KMS-11 (cell line): Measurements from ENCODE around the gene SLBP.

Experiments
- H2AFZ ChIP-seq: fragments of 200-600 bp; sonication (generic); 2 replicates; pipeline ENCODE4 v1.6.1; 2016; ENCODE audit warnings: antibody characterized with exemption, mixed run types, low read depth
- H3K27ac ChIP-seq: fragments of 200-600 bp; sonication (generic); 2 replicates; pipeline ENCODE4 v1.6.1; 2016; ENCODE audit warnings: mild to moderate bottlenecking, mixed run types
- H3K27me3 ChIP-seq: fragments of 200-600 bp; sonication (generic); 2 replicates; pipeline ENCODE4 v1.6.1; 2017; ENCODE audit warnings: mild to moderate bottlenecking, low read depth, mixed run types, moderate library complexity; ENCODE audit not compliant: insufficient read depth
- H3K36me3 ChIP-seq: fragments of 200-600 bp; sonication (generic); 2 replicates; pipeline ENCODE4 v1.6.1; 2017; ENCODE audit warnings: mild to moderate bottlenecking, mixed run types; ENCODE audit not compliant: insufficient read depth
- H3K4me1 ChIP-seq: fragments of 200-600 bp; sonication (generic); 2 replicates; pipeline ENCODE4 v1.6.1; 2016; ENCODE audit warnings: mild to moderate bottlenecking, low read depth, mixed run types; ENCODE audit not compliant: poor library complexity, severe bottlenecking
- H3K4me2 ChIP-seq: fragments of 200-600 bp; sonication (generic); 2 replicates; pipeline ENCODE4 v1.7.0; 2016; ENCODE audit warnings: mild to moderate bottlenecking, mixed run types
- H3K4me3 ChIP-seq: fragments of 200-600 bp; sonication (generic); IDR thresholded peaks from 2 replicates; pipeline ENCODE4 v1.6.1; 2017; ENCODE audit warnings: low read depth, low read length, mixed read lengths; ENCODE audit not compliant: insufficient read depth
- H3K79me2 ChIP-seq: fragments of 200-600 bp; sonication (generic); 2 replicates; pipeline ENCODE4 v1.6.1; 2016; ENCODE audit warnings: low read depth, mixed run types; ENCODE audit not compliant: insufficient read depth
- H3K9ac ChIP-seq: fragments of 200-600 bp; sonication (generic); 2 replicates; pipeline ENCODE4 v1.6.1; 2016; ENCODE audit warnings: mild to moderate bottlenecking, mixed run types
- H4K20me1 ChIP-seq: fragments of 200-600 bp; sonication (generic); 2 replicates; pipeline ENCODE4 v1.6.1; 2016; ENCODE audit warnings: mild to moderate bottlenecking, mixed run types; ENCODE audit not compliant: insufficient read depth
- CTCF ChIP-seq: fragments of 200-600 bp; sonication (generic); conservative IDR thresholded peaks from 2 replicates; pipeline ENCODE4 v1.6.1; 2017; ENCODE audit warnings: low read depth, mild to moderate bottlenecking, antibody characterized with exemption, low read length, moderate library complexity, mixed read lengths

Gene SLBP

GRCh38 chr4:1712216-1713002 is at the start of gene SLBP:
Gene SLBP, minus strand, starts transcription at chr4:1712319. Its CDS starts 131 bp downstream, at chr4:1712188.
- Histone ChIP-seq H2AFZ (peak within 1 kb of the TSS; percentile 41; the same call in 1 of the 2 replicates), H3K36me3 (no peaks in the 10 kb centered on the region), H3K27me3 (no peaks in the 10 kb centered on the region), H3K79me2 (peaks cover 66% of the 10 kb centered on the region), H3K4me1 (peaks cover 28% of the 10 kb centered on the region), H3K9ac (peak within 1 kb of the TSS; percentile 92), H3K27ac (peak within 1 kb of the TSS; percentile 95), H4K20me1 (0 out of 2 replicates have a peak, but pooled peaks cover 5% of the 10 kb centered on the region), H3K4me2 (peak within 1 kb of the TSS; percentile 51), H3K4me3 (peak within 1 kb of the TSS; percentile 68)
- no peak for TF ChIP-seq CTCF

- no peaks in the 10 kb centered on the region for H3K79me2 ChIP-seq
- H3K36me3 ChIP-seq, result no peaks in the 10 kb centered on the region
- no peak overlapping the region for H3K9ac ChIP-seq
- no peak for TF ChIP-seq CTCF
- no peak overlapping the region for H2AFZ ChIP-seq
- no peaks in the 10 kb centered on the region for H3K4me1 ChIP-seq
- H3K27ac ChIP-seq, result no peak overlapping the region
- H3K4me2 ChIP-seq, result no peak overlapping the region
- H3K27me3 ChIP-seq, result peaks cover 6% of the 10 kb centered on the region; the same call in 1 of the 2 replicates
- no peaks in the 10 kb centered on the region for H4K20me1 ChIP-seq
- no peak overlapping the region for H3K4me3 ChIP-seq
Observed at GRCh38 chr4:1761130-1761689, 49.1 kb upstream of the SLBP start.

GRCh38 chr4:1760521-1761071 is 48.5 kb upstream of the SLBP start:
- no peak overlapping the region for H3K4me3 ChIP-seq
- H3K9ac ChIP-seq, result no peak overlapping the region
- no peaks in the 10 kb centered on the region for H4K20me1 ChIP-seq
- no peak overlapping the region for H2AFZ ChIP-seq
- no peaks in the 10 kb centered on the region for H3K36me3 ChIP-seq
- H3K27ac ChIP-seq, result no peak overlapping the region
- TF ChIP-seq CTCF, result no peak
- H3K4me2 ChIP-seq, result no peak overlapping the region
- peaks cover 6% of the 10 kb centered on the region; the same call in 1 of the 2 replicates for H3K27me3 ChIP-seq
- no peaks in the 10 kb centered on the region for H3K79me2 ChIP-seq
- no peaks in the 10 kb centered on the region for H3K4me1 ChIP-seq

- no peak overlapping the region for H3K27ac ChIP-seq
- H3K4me3 ChIP-seq, result no peak overlapping the region
- peaks cover 6% of the 10 kb centered on the region; the same call in 1 of the 2 replicates for H3K27me3 ChIP-seq
- TF ChIP-seq CTCF, result no peak
- no peak overlapping the region for H3K9ac ChIP-seq
- H3K4me2 ChIP-seq, result no peak overlapping the region
- no peak overlapping the region for H2AFZ ChIP-seq
- H3K36me3 ChIP-seq, result no peaks in the 10 kb centered on the region
- H3K4me1 ChIP-seq, result no peaks in the 10 kb centered on the region
- H4K20me1 ChIP-seq, result no peaks in the 10 kb centered on the region
- H3K79me2 ChIP-seq, result no peaks in the 10 kb centered on the region
Observed at GRCh38 chr4:1759818-1760223, 47.7 kb upstream of the SLBP start.
